Mesodermal cell (in vitro differentiated cells): Measurements from ENCODE around the gene B3GNT2.

ENCODE experiments used
- H3K27ac ChIP-seq: 2 replicates; pipeline ENCODE4 v1.7.0; 2013; ENCODE audit warnings: mild to moderate bottlenecking, low read depth, low read length, moderate library complexity; ENCODE audit not compliant: severe bottlenecking
- H3K36me3 ChIP-seq: 2 replicates; pipeline ENCODE4 v1.7.1; 2013; ENCODE audit warnings: mild to moderate bottlenecking, low read length, moderate library complexity; ENCODE audit not compliant: control insufficient read depth, insufficient read depth
- H3K4me1 ChIP-seq: one replicate; pipeline ENCODE4 v1.7.1; 2013; ENCODE audit warnings: mild to moderate bottlenecking, low read length; ENCODE audit not compliant: insufficient read depth, control insufficient read depth, poor library complexity, severe bottlenecking
- H3K4me3 ChIP-seq: 2 replicates; pipeline ENCODE4 v1.7.0; 2013; ENCODE audit warnings: low read length, control low read depth, mild to moderate bottlenecking; ENCODE audit not compliant: insufficient read depth, poor library complexity, severe bottlenecking; ENCODE audit errors: extremely low read depth
- H3K9me3 ChIP-seq: 2 replicates; pipeline ENCODE4 v1.7.1; 2013; ENCODE audit warnings: mild to moderate bottlenecking, low read length, moderate library complexity; ENCODE audit not compliant: control insufficient read depth
- WGBS, 2 experiments: methylation state at CpG; one replicate each; pipeline ENCODE4 v1.1.5; 2013; ENCODE audit warnings: missing lambda C conversion rate in 2 of 2; ENCODE audit not compliant: insufficient coverage in 2 of 2; 5-methylcytosine and 5-hydroxymethylcytosine counted together

B3GNT2 gene

DNA sequence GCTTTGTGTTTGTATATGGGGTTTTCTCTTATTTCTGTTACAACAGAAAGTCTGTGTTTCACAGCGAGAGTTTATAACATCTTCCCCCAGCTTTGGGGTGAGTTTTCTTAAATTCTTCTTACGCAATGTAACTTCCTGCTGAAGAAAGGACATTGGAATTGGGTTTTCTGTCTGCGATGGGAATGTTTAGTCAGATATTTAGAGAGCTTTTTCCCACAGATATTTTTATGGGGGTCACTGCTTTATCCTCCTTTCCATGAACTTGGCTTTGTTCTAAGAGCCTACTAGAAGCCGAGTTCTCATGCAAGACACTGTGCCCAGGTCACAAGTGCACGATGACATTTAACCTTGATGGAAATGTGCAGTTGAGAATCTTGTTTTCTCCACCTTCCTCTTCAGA is 22.1 kb downstream of the B3GNT2 start:
- Histone ChIP-seq H3K36me3 (peaks cover 29% of the 10 kb centered on the region), H3K4me1 (peaks cover 24% of the 10 kb centered on the region), H3K4me3 (no peak overlapping the region), H3K9me3 (peaks cover 20% of the 10 kb centered on the region), H3K27ac (no peak overlapping the region)
- WGBS, 2 experiments: 100% methylated on average over 1 of the region's 5 CpGs

DNA sequence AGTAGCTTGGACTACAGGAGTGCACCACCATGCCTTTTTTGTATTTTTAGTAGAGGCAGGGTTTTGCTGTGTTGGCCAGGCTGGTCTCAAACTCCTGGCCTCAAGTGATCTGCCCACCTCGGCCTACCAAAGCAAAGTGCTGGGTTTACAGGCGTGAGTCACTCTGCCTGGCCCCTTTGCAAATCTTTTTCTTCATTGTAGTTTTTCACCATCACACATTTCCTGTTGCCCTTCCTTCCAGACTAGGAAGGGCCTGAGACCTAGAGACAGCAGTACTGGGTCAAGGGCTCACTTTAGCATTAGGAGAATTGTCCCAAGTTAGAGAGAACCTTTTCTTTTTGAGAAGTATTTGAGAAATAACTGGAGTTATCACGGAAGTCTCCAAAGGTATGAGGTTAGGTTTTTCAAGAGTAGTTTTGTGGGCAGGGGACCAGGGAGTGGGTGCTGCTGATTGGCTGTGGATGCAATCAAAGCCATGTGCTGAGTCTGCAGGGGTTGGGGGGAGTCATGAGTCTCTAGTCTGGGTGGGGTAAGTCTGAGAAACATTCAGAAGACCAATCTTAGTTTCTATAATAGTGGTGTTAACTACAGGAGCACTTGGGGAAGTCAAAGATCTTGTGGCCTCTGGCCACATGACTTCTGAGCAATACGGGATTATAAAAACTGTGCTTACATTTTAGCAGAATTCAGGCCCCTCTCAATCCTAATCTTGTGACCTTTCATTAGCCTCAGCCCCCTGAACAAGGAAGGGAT is 23.7 kb downstream of the B3GNT2 start:
- Histone ChIP-seq H3K4me3 (no peak overlapping the region), H3K27ac (no peak overlapping the region), H3K36me3 (peaks cover 40% of the 10 kb centered on the region), H3K4me1 (peaks cover 23% of the 10 kb centered on the region), H3K9me3 (peaks cover 20% of the 10 kb centered on the region)
- 85 to 89% methylated on average over 3 to 4 of the region's 4 CpGs for WGBS, 2 experiments

DNA sequence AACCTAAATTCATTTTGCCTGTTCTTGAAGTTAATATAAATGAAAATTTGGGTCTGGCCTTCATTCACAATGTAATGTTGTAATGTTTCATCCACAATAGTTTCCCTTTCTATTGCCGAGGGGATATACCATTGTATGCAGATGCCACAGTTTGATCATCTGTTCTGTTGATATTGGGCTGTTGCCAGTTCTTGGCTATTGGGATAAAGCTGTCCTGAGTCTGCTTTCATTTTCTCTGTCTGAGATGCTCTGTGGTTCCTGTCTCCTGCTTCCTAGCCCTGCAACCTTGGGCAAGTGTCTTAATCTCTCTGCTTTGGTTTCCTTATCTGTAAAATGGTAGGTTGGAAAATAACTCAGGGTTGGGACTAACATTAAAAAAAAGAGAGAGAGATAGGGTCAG is 25.2 kb downstream of the B3GNT2 start:
- no peak overlapping the region for H3K27ac ChIP-seq
- peaks cover 8% of the 10 kb centered on the region for H3K4me1 ChIP-seq
- H3K9me3 ChIP-seq: peaks cover 20% of the 10 kb centered on the region
- H3K4me3 ChIP-seq: no peak overlapping the region
- WGBS, 2 experiments: 100% methylated on average over 1 of the region's 1 CpG; no CpG with 5 or more reads in 1 of the 2 experiments
- peaks cover 52% of the 10 kb centered on the region for H3K36me3 ChIP-seq

DNA sequence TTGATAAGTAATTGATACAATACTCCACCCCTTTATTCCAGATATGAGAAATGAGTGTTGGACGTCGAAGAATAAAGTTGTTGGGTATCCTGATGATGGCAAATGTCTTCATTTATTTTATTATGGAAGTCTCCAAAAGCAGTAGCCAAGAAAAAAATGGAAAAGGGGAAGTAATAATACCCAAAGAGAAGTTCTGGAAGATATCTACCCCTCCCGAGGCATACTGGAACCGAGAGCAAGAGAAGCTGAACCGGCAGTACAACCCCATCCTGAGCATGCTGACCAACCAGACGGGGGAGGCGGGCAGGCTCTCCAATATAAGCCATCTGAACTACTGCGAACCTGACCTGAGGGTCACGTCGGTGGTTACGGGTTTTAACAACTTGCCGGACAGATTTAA is 26.3 kb downstream of the B3GNT2 start:
- H3K27ac ChIP-seq: no peak overlapping the region
- H3K36me3 ChIP-seq: peaks cover 52% of the 10 kb centered on the region
- no peaks in the 10 kb centered on the region for H3K4me1 ChIP-seq
- H3K4me3 ChIP-seq: no peak overlapping the region
- 93% methylated on average over 10 of the region's 12 CpGs for WGBS, 2 experiments
- peaks cover 20% of the 10 kb centered on the region for H3K9me3 ChIP-seq

DNA sequence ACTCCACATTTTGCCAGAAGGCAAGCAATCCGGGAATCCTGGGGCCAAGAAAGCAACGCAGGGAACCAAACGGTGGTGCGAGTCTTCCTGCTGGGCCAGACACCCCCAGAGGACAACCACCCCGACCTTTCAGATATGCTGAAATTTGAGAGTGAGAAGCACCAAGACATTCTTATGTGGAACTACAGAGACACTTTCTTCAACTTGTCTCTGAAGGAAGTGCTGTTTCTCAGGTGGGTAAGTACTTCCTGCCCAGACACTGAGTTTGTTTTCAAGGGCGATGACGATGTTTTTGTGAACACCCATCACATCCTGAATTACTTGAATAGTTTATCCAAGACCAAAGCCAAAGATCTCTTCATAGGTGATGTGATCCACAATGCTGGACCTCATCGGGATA is 26.8 kb downstream of the B3GNT2 start:
- Histone ChIP-seq H3K4me3 (no peak overlapping the region), H3K36me3 (peaks cover 52% of the 10 kb centered on the region), H3K27ac (no peak overlapping the region), H3K9me3 (peaks cover 20% of the 10 kb centered on the region), H3K4me1 (no peaks in the 10 kb centered on the region)
- 97 to 98% methylated on average over 6 to 8 of the region's 8 CpGs for WGBS, 2 experiments

DNA sequence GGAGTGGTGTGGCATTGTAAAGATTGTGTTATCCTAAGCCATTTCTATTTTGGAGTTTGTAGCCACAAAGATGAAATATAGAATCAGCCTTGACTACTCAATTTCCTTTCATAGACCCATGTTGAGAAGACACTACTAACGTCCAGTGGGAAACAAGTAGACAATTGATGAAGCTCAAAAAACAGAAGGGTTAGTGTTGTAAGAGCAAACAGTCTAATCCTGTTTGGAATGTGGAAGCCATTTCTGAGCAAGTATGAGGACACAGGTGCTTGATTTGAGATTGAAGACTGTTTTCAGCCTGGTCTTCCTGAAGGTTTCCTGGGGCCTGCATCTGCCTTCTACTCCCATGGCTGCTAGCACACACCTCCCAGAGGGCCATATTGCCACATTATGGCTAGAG is 29.1 kb downstream of the B3GNT2 start:
- no peak overlapping the region for H3K27ac ChIP-seq
- WGBS, 2 experiments: no CpG with 5 or more reads among the region's 1 CpG
- peaks cover 40% of the 10 kb centered on the region for H3K36me3 ChIP-seq
- peaks cover 3% of the 10 kb centered on the region for H3K9me3 ChIP-seq
- no peaks in the 10 kb centered on the region for H3K4me1 ChIP-seq
- H3K4me3 ChIP-seq: no peak overlapping the region

DNA sequence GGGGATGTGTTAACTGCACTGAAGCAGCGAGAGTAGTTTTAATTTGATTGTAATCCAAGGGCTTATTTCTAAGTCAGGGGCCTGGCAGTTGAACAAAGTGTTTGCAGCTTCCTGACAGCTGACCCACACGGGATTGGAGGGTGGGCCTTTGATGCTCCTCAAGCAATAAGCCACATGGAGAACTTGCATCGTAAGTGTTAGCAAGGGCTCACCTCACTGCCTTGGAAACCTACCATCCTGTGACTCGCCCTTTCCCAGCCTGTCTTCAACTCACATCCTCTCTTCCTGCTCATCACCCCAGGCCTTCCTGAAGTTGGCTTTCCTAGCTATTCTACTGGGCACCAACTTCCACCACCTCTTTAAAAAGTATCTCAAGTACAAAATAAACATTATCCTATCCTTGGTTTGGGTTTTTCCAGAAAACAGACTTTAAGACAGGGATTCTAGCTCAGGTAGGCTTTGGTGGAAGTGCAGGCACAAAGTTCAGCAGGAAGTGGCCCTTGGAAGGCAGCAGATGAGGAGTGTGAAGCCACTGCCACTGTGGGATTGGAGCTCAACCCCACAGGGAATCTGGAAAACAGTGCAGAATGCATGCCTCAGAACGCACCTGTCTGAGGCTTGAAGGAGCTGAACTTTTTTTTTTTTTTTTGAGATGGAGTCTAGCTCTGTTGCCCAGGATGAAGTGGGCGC is 31.6 kb downstream of the B3GNT2 start:
- Histone ChIP-seq H3K36me3 (peaks cover 27% of the 10 kb centered on the region), H3K27ac (no peak overlapping the region), H3K9me3 (no peaks in the 10 kb centered on the region), H3K4me1 (no peaks in the 10 kb centered on the region), H3K4me3 (no peak overlapping the region)
- whole genome bisulfite sequencing, 2 experiments: 94 to 96% methylated on average over 6 of the region's 6 CpGs

DNA sequence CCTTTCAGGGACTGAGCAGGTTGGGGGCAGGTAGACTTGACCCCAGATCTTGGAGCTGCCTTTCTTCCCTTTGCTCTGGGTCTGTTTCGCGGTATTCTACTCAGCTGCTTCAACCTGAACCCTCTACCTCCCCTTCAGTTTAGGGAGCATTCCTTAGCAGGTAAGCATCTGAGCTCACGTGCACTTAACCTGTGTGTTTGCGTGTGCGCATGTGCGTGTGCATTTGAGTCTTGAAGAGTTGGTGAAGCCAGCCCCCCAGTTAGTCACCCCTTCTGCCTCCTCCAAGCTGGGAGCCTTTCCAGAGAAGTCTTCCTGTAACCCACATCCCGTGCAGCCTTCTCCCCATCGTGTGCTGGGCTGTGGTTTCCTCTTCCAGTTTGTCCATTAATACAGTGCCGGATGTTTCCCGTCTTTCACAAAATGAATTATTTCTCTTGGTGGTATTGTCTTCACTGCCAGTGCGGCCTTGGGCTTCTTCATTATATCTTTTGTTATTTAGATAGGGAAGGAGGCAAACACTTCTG is 33.2 kb downstream of the B3GNT2 start:
- WGBS, 2 experiments: 76 to 91% methylated on average over 3 to 8 of the region's 11 CpGs
- Histone ChIP-seq H3K27ac (no peak overlapping the region), H3K4me1 (no peaks in the 10 kb centered on the region), H3K9me3 (no peaks in the 10 kb centered on the region), H3K36me3 (peaks cover 13% of the 10 kb centered on the region), H3K4me3 (no peak overlapping the region)

DNA sequence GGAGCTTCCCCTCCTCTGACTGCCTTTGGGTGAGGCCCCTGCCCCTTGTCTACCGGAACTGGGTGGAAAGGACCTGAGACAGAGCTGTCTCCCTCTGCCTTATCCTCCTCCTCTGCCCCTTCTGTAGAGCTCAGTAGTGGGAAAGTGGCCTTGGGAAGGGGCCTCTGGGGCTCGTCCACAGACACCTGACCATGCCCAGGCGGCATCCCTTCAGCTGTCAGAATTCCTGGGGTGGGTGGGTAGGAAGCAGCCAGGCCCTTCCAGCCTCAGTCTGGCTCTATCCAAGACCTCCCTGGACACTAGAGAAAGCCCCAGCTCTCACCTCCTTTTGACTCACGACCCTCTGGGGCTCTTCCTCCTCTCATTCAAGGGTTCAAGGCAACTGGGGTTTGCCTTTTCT is 35.6 kb downstream of the B3GNT2 start:
- H3K27ac ChIP-seq: no peak overlapping the region
- no peaks in the 10 kb centered on the region for H3K9me3 ChIP-seq
- no peak overlapping the region for H3K4me3 ChIP-seq
- H3K4me1 ChIP-seq: no peaks in the 10 kb centered on the region
- 54 to 83% methylated on average over 1 of the region's 4 CpGs for WGBS, 2 experiments
- H3K36me3 ChIP-seq: no peaks in the 10 kb centered on the region

DNA sequence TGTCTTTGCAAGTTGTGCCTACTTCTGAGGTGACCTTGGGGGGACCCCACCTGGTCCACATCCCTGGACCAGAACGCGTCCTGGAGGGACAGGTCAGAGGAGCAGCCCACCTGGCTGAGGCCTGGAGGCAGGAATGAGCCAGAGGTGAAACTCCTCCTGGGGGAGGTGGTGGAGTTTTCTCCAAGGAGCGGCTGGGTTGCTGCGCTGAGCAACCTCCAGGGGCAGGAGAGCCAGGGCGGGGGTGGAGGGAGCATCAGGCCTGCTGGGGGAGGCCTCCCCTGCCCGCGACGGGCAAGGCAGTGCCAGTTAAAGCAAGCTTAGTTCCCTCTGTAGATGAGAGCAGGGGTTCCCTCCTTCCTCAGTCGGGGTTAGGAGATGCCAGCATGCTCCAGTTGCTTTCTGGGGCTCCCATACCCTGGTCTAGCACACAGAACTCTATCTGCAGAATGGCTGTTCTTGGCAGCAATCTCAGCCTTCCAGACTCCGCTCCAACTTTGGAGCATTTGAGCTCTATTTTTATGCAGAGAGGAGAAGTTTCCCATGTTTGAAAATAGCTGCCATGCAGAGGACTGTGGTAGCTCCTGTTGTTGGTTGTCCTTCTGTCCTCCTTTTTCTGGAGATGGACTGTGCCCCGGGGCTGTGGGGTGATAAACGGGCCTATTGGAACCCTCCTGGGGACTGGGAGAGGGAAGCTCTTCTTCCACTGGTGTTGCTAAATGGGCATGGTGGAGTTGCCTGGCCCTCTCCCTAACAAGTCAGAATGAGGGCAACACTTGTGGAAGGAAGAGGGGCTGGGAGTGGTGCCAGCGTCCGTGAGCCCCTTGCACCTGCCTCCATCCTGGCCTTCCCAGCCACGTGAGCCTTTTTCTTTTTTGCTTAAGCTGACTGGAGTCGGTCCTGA is 39.1 kb downstream of the B3GNT2 start:
- WGBS, 2 experiments: 93% methylated on average over 8 to 14 of the region's 16 CpGs
- Histone ChIP-seq H3K9me3 (no peaks in the 10 kb centered on the region), H3K27ac (no peak overlapping the region), H3K4me3 (no peak overlapping the region), H3K36me3 (no peaks in the 10 kb centered on the region), H3K4me1 (no peaks in the 10 kb centered on the region)
